Measurements from ENCODE around the gene ORM1. TPM values are rescaled to one million over a fixed set of nuclear protein-coding genes. Genes with fewer than 3 reads are reported as not detected.

Gene ORM1
- total RNA-seq, 4 donors from 2014 or later, result 6.6 TPM; not detected in 3

GRCh38 chr9:114367366-114367765, 44.5 kb downstream of the ORM1 start:
- no peak for TF ChIP-seq CTCF (IDR thresholded peaks at IDR 0.05; ENCODE audit: low read depth)

- no peak for TF ChIP-seq CTCF (IDR thresholded peaks at IDR 0.05; ENCODE audit: low read depth)
These were observed 45.1 kb downstream of the ORM1 start for GRCh38 chr9:114367772-114368569.

- TF ChIP-seq CTCF (IDR thresholded peaks at IDR 0.05; ENCODE audit: low read depth), result no peak
These were observed 46.6 kb downstream of the ORM1 start for GRCh38 chr9:114369216-114370130.

GRCh38 chr9:114370251-114370967, 47.5 kb downstream of the ORM1 start:
- no peak for TF ChIP-seq CTCF (IDR thresholded peaks at IDR 0.05; ENCODE audit: low read depth)

GRCh38 chr9:114370968-114371320, 48.0 kb downstream of the ORM1 start:
- TF ChIP-seq CTCF (IDR thresholded peaks at IDR 0.05; ENCODE audit: low read depth), result no peak

- no peak for TF ChIP-seq CTCF (IDR thresholded peaks at IDR 0.05; ENCODE audit: low read depth)
These were observed 48.5 kb downstream of the ORM1 start for GRCh38 chr9:114371343-114371944.
